NCI-H187 treated with DMSO at 0.1 percent for 48 hours (cell line): ENCODE data around the gene RAMP3.
"Not testable (repeated sequence)": the region's sequence is repeated elsewhere in the genome, so short reads cannot be mapped to it uniquely, and the experiment has no call there.

Experiments used
- DNase-seq: peaks from one replicate; lab custom pipeline; 2025; lab: John Stamatoyannopoulos, UW

Gene RAMP3

DNA sequence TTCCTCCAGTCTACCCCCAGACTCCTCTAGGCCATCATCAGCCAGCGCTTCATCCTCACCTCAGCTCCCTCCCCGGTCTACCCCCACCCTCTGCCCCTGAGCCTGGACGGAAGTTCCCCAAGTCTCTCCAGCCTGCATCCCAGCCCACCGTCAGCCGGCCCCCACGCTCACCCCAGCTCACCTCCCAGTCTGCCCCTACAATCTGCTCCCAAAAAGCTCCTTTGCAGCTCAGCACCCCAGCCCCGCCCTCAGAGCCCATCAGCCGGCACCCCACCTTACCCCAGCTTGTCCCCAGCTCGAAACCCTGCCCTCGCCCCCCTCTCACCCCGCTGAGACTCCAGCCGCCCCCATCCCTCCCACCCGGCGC lies 322 bp upstream of the RAMP3 start:
- DNase-seq: no peak

DNA sequence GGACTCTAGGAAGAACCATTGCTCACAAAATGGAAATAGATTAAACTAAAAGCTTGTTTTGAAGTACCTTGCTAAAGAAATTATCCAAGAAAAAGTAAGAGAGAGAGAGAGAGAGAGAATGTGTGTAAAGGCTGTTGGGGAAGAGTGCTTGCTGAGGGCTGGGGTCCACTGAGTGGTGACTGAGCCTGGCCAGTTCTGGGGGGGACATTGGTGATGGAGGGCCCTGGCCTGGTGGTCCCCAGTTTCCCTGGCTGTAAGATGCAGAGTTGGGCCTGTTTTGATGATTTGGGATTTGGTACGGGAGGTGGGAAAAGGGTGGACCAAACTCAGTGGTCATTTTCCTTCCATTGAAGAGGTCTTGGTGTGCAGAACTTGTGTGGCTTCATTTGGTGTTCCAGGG lies 880 bp downstream of the RAMP3 start:
- DNase-seq: no peak

- no peak for DNase-seq
Measured at GRCh38 chr7:45159296-45159695, 1.7 kb downstream of the RAMP3 start.

DNA sequence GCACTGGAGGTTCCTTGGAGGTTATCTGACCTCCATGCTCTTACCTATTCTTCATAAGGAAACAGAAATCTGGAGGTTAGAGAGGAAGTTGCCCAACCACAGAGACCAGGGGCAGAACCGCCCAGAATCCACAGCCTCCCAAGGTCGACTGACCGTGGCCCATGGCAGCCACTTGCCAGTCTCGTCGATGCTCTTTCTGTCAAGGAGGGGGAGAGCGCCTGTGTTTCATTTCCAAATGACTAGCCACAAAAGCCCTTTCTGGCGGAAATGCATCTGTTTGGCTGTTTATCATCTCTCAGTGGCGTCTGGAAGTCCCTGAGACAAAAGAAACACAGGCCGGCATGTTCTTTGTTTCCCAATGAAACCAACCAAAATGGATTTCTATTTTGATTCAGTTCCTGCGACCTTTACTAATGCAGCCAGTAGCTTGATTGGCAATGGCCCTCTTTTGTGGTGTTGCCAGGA lies 2.9 kb downstream of the RAMP3 start:
- DNase-seq: no peak

- no peak for DNase-seq
Measured at GRCh38 chr7:45161138-45161537, 3.5 kb downstream of the RAMP3 start.

- no peak for DNase-seq
Measured at GRCh38 chr7:45161842-45162241, 4.3 kb downstream of the RAMP3 start.

DNA sequence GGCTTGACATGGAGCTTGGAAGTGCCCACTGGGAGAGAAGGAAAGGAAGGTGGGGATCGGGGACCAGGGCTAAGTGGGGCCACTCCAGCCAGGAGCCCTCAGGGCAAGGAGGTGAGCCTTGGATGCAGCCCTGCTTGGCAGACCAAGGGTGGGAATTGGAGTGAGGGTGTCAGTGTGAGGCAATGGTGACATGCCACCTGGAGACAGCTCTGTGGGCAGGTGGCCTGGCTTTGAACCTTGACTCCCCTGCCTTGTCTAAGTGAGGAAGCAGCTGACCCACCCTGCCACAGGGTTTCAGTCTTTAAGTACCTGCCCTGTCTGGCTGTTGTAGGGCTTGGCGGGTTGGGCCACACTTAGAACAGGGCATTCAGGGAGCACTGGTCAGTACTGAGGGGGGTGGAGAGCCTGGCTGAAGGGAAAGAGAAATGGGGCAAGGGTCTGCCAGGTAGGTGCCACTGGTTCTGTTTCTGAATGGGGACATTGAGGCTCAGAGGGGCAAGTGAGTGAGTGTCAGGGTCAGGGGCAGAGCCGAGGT lies 4.8 kb downstream of the RAMP3 start:
- no peak for DNase-seq

DNA sequence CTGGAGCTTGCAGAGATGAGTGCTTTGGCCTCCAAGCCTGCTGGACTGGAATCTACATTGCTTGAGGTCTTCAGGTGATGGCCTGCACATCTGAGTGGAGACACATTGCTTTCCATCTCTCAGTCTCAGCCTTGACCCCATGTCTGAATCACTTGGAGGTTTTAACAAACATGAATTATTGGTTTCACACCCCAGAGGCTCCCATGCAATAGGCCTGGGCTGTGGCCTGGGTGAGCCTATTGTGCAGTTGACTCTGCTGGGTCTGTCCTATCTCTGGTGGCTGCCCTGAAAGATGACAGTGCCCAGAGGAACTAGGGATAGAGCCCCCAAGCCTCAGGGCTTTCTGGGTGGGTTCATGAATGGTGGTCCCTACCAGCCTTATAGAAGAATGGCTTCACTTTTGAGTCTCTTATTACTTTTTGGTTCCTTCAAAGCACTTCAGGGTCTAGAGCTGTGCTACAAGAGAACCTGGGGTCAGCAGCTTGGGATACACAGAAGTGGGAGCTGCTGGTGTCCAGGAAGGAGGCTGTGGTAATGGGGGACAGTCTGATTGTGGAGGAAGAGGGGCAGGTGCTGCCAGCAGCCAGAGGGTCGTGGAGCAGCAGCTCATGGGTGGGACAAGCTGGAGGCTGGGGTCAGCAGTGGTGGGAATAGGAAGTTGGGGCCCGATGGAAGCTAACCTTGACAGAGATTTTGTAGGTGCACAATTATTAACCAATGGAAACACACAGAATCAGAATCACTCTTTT lies 5.5 kb downstream of the RAMP3 start:
- DNase-seq: no peak

DNA sequence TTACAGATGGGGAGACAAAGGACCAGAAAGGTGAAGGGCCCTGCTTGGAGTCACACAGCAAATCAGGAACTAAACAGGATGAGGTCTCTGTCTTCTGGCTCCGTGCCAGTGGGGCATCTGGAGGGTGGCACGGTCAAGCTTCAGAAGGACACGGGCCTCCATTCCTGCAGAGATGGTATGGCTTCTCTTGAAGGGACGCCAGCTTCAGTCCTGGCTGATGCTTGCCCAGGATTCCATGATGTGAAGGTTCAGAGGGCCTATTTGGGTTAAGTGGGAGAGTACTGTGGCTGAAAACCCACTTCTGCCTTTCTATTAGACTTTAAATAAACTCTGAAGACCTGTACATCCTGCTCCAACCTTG lies 6.1 kb downstream of the RAMP3 start:
- DNase-seq: no peak

DNA sequence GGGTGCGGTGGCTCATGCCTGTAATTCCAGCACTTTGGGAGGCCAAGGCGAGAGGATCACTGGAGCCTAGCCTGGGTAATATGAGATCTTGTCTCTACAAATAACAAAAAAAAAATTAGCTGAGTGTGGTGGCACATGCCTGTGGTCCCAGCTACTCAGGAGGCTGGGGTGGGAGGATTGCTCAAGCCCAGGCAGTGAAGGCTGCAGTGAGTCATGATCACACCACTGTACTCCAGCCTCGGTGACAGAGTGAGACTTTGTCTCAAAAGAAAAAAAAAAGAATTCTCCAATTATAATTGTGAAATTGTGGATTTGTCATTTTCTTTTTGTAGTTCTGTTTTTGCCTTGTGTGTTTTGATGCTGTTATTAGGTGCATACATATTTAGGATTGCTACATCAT lies 6.7 kb downstream of the RAMP3 start:
- DNase-seq: not testable (repeated sequence)

GRCh38 chr7:45165857-45166256 lies 8.3 kb downstream of the RAMP3 start:
- no peak for DNase-seq

DNA sequence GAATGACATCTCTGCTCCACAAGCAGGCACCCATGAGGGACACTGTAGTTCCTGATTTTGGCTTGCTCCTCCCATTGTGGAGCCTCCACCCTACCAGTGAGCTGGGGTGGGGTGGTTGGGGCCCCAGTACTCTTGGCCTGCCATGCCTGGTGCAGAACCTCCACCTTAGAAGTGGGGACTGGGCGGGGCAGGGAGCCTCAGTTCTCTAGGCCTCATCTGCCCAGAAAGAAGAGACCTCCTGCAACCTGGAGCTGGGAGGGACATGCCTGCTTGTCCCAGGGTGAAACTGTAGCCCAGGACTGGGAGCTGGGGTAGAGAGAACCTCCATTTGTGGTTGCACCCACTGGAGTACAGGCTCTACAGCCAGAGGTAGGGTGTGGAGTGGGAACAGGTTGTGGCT lies 14.4 kb downstream of the RAMP3 start:
- no peak for DNase-seq

- DNase-seq: no peak
Measured at GRCh38 chr7:45173596-45174327, 16.2 kb downstream of the RAMP3 start.

- DNase-seq: no peak
Measured at GRCh38 chr7:45174328-45174610, 16.7 kb downstream of the RAMP3 start.

- DNase-seq: no peak
Measured at GRCh38 chr7:45174966-45175765, 17.6 kb downstream of the RAMP3 start.

DNA sequence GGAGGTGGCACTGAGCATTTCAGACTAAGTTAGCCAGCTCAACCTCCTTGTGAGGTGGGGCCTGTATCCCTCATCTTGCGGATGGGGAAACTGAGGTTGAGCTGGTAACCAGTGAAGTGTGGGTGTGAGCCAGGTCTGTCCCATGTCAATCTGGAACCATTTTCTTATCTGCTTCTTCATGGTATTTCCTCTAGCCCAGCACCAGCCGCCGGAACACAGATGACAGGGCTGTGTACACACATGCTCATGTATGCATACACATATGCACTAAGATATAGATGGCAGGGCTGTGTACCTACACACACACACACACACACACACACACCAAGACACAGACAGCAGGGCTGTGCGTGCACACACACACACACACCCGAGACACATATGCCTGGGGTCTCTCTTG lies 18.5 kb downstream of the RAMP3 start:
- no peak for DNase-seq

- no peak for DNase-seq
Measured at GRCh38 chr7:45176886-45177731, 19.5 kb downstream of the RAMP3 start.

- no peak for DNase-seq
Measured at GRCh38 chr7:45177801-45178200, 20.2 kb downstream of the RAMP3 start.

DNA sequence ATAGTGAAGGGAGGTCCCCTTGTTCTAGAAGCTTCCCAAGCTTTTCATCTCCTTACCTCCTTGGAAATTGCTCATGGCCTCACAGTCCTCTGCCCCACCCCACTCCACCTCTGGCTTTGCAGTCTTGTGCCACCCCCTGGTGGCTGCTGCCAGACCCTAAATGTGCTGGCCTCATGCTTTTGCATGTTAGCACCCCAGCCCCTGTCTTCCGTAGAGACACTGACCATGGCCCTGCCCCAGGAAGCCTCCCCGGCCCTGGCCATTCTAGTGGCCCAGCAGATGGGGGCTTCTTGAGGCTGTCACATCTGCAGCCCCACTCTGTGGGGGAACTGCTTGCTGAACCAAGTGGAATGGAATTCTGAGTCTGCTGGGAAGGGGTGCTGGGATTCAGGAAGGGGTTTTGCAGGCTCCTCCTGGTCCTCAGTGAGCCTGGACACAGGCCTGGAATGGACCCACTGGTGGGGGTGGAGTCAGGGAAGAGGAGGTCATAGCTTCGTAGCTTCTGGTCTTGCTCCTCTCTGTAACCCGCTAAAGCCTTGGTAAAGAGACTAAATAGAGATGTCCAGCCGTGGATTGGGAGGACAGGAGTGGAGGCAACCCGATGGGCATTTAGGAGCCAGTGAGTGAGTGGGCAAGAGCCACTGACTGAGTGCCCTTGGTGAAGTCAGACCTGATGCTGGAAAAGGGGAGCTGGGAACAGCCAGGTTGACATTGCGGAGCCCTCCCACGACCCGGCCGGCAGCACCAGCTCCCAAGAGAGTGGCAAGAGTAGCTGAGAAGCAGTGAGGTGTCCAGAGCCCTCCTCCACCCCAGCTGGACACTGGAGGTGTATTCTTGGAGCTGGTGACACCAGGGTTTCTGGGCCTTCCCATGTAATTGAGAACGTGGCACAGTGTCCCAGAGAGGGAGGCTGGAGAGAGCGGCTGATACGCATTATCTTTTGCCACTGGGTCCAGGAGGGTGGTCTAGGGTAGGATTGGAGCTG lies 20.9 kb downstream of the RAMP3 start:
- DNase-seq: no peak

DNA sequence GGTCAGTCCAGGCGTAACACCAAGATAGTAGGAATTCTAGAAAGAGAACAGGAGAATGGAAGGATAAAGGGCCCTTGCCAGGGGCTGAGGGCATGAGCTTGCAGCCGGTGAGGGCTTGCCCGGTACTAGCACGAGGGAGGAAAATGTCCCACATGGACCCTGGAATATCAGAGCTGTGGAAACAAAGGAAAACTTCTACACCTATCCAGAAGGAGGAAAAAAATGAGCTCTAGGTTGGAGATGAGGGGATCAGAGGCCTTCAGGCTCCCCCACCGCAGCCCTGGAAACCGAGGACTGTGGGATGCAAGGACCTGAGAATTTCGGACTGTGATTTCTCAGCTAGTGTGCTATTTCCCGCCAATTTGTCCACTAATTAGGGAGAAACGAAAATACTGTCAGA lies 22.1 kb downstream of the RAMP3 start:
- no peak for DNase-seq
